Right lobe of liver (tissue), 6 donors: ENCODE results near the gene HCK. TPM values are rescaled to one million over a fixed set of nuclear protein-coding genes. Genes with fewer than 3 reads are reported as not detected.

Experiments used
- ATAC-seq, 4 donors: fragments of 200-7000 bp; cut with Tn5 transposase; one replicate each; pipeline ENCODE4 v1.9.1; 2020; ENCODE audit warnings: mild to moderate bottlenecking in 4 of 4, moderate library complexity in 4 of 4
- DNase-seq, 3 donors: peaks; one replicate each; pipeline ENCODE4 v3.0.0-alpha.2; 2020
- H3K27ac ChIP-seq, 3 donors: fragments of 200-600 bp; one replicate each; pipeline ENCODE4 v1.8.0; 2022
- H3K27me3 ChIP-seq, 2 donors: fragments of 200-600 bp; one replicate each; pipeline ENCODE4 v1.8.0; 2022
- H3K36me3 ChIP-seq, 4 donors: fragments of 200-600 bp; sonication (generic) in 1 of 4; one replicate each; pipeline versions ENCODE4 v1.5.1 to v1.8.0; 2017 to 2022; ENCODE audit warnings: control low read depth in 1 of 4
- H3K4me1 ChIP-seq, 4 donors: fragments of 200-600 bp; sonication (generic) in 1 of 4; one replicate each; pipeline versions ENCODE4 v1.5.1 to v1.8.0; 2017 to 2022; ENCODE audit warnings: control low read depth in 1 of 4
- H3K4me3 ChIP-seq, 3 donors: fragments of 200-600 bp; one replicate each; pipeline ENCODE4 v1.8.0; 2022
- H3K9me3 ChIP-seq, 4 donors: fragments of 200-600 bp; sonication (generic) in 1 of 4; one replicate each; pipeline versions ENCODE4 v1.5.1 to v1.8.0; 2017 to 2022; ENCODE audit warnings: control low read depth in 1 of 4
- POLR2A ChIP-seq: fragments of 450-650 bp; IDR thresholded peaks from one replicate; pipeline ENCODE4 v1.6.1; 2017; ENCODE audit warnings: antibody characterized with exemption, mild to moderate bottlenecking
- WGBS: methylation state at CpG from one replicate; pipeline ENCODE4 v1.1.6; 2018; ENCODE audit warnings: low coverage, low lambda C conversion rate; ENCODE audit not compliant: insufficient coverage; ENCODE audit errors: missing lambda C conversion rate; 5-methylcytosine and 5-hydroxymethylcytosine counted together
- intact Hi-C, 2 donors: fragments of 100-400 bp; cut with DNase I; formaldehyde crosslinking; loops; one replicate each; pipeline versions ENCODE4 v1.11.2 to v1.14.1; 2022
- total RNA-seq, 6 experiments: library from RNA; depleted of rRNA in 2 of 6; stranded (reverse); fragments of >200 nt in 2 of 6; fragmentation: NEBNext Ultra II Directional in 3 of 6; extraction: Animal tissue kit (Norgen Biotek cat#: 25700) in 3 of 6; gene quantifications; one replicate each; pipeline versions ENCODE4 v1.1.0 to v1.2.4, GENCODE V29; 2016 to 2023
- TF ChIP-seq, protein P1 (sequence below), 4 donors: fragments of 200-600 bp in 3 of 4; fragments of 450-650 bp in 1 of 4; IDR thresholded peaks; one replicate each; pipeline versions ENCODE4 v1.5.1 to v1.8.0; 2016 to 2022; ENCODE audit warnings: antibody characterized with exemption in 4 of 4, mild to moderate bottlenecking in 2 of 4
- donor health status: DM: no; HTN: yes; CAD: no.
- donor health status: DM: no; HTN: no; CAD: no.
- donor health status: DM: no; HTN: no; CAD: no.
- donor health status: DM: no; HTN: yes; CAD: no.
- donor health status: DM: no; HTN: yes; CAD: no.

HCK gene
- total RNA-seq, 6 experiments from 2014 or later, result 2.9 to 17.1 (median 5.6) TPM

- Histone ChIP-seq H3K27me3 (no peaks in the 10 kb centered on the region), H3K4me1 (no peaks in the 10 kb centered on the region), H3K9me3 (no peaks in the 10 kb centered on the region), H3K36me3 (no peaks in the 10 kb centered on the region), H3K27ac (no peak overlapping the region), H3K4me3 (no peak overlapping the region)
- DNase-seq, result no peak
- TF ChIP-seq POLR2A, result no peak
- TF ChIP-seq, protein P1, sequence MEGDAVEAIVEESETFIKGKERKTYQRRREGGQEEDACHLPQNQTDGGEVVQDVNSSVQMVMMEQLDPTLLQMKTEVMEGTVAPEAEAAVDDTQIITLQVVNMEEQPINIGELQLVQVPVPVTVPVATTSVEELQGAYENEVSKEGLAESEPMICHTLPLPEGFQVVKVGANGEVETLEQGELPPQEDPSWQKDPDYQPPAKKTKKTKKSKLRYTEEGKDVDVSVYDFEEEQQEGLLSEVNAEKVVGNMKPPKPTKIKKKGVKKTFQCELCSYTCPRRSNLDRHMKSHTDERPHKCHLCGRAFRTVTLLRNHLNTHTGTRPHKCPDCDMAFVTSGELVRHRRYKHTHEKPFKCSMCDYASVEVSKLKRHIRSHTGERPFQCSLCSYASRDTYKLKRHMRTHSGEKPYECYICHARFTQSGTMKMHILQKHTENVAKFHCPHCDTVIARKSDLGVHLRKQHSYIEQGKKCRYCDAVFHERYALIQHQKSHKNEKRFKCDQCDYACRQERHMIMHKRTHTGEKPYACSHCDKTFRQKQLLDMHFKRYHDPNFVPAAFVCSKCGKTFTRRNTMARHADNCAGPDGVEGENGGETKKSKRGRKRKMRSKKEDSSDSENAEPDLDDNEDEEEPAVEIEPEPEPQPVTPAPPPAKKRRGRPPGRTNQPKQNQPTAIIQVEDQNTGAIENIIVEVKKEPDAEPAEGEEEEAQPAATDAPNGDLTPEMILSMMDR (IDR thresholded peaks at IDR 0.05), result no peak
- 64% methylated on average over 6 of the region's 6 CpGs for WGBS
- intact Hi-C loops, result loop anchor here in 1 of 2 donors (5.0 to 10.0 kb wide), 2 partner anchors 170 to 202 kb away; no protein-coding TSS in a partner anchor
- no peak for ATAC-seq
Observed at GRCh38 chr20:32024683-32025295, 27.3 kb upstream of the HCK start.

DNA sequence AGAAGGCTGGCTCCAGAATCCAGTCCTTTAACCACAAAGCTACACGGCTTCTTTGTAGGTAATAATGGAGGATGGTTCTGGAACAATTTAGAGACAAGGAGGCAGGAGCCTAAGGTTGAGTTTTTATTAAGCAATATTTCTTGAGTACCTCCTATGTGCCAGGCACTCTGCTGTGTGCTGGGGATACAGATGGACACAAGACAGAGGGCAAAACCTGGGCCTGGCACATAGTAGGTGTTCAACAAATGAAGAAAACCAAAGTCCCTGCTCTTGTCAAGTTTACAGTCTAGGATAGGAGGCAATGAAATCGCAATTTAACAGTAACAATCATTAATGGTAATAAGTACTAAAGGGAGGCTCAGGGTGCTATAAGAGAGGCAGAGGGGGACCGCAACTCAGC lies 24.4 kb upstream of the HCK start:
- Histone ChIP-seq H3K36me3 (no peaks in the 10 kb centered on the region), H3K4me1 (peaks cover 0 to 9% (median 0%) of the 10 kb centered on the region in 4 donors), H3K27ac (no peak overlapping the region), H3K27me3 (no peaks in the 10 kb centered on the region), H3K9me3 (no peaks in the 10 kb centered on the region), H3K4me3 (no peak overlapping the region)
- intact Hi-C loops, result loop anchor here in 1 of 2 donors (5.0 to 10.0 kb wide), 2 partner anchors 173 to 205 kb away; no protein-coding TSS in a partner anchor
- ATAC-seq (no peak), DNase-seq (no peak)
- 75% methylated on average over 3 of the region's 3 CpGs for WGBS
- TF ChIP-seq, protein P1 (IDR thresholded peaks at IDR 0.05), result no peak
- TF ChIP-seq POLR2A, result no peak

GRCh38 chr20:32028647-32029372 lies 23.2 kb upstream of the HCK start:
- Histone ChIP-seq H3K36me3 (no peaks in the 10 kb centered on the region), H3K4me1 (peaks cover 0 to 9% (median 0%) of the 10 kb centered on the region in 4 donors), H3K27me3 (no peaks in the 10 kb centered on the region), H3K9me3 (no peaks in the 10 kb centered on the region), H3K4me3 (no peak overlapping the region), H3K27ac (no peak overlapping the region)
- DNase-seq (no peak), ATAC-seq (no peak)
- 45% methylated on average over 5 of the region's 12 CpGs for WGBS
- TF ChIP-seq, protein P1 (IDR thresholded peaks at IDR 0.05), result no peak
- no peak for TF ChIP-seq POLR2A
- intact Hi-C loops, result loop anchor here in 1 of 2 donors (5.0 to 10.0 kb wide), 2 partner anchors 174 to 207 kb away; no protein-coding TSS in a partner anchor

GRCh38 chr20:32029561-32029960 lies 22.5 kb upstream of the HCK start:
- Histone ChIP-seq H3K36me3 (no peaks in the 10 kb centered on the region), H3K4me1 (peaks cover 0 to 9% (median 0%) of the 10 kb centered on the region in 4 donors), H3K4me3 (no peak overlapping the region), H3K9me3 (no peaks in the 10 kb centered on the region), H3K27me3 (no peaks in the 10 kb centered on the region), H3K27ac (no peak overlapping the region)
- DNase-seq (no peak), ATAC-seq (no peak)
- intact Hi-C loops, result loop anchor here in 1 of 2 donors (5.0 to 10.0 kb wide), 2 partner anchors 175 to 207 kb away; no protein-coding TSS in a partner anchor
- TF ChIP-seq, protein P1 (IDR thresholded peaks at IDR 0.05), result no peak
- TF ChIP-seq POLR2A, result no peak
- 79% methylated on average over 7 of the region's 11 CpGs for WGBS
